CD14-positive monocyte (primary cell): ENCODE measurements around the gene KLF2. TPM values are rescaled to one million over a fixed set of nuclear protein-coding genes. Genes with fewer than 3 reads are reported as not detected.

Source experiments
- DNase-seq, 3 donors: peaks; one replicate each; pipeline ENCODE4 v3.0.0-alpha.2; 2011 to 2022
- H2AFZ ChIP-seq: 2 replicates; pipeline ENCODE4 v1.6.0; 2012; ENCODE audit warnings: mild to moderate bottlenecking, low read depth, low read length, inconsistent platforms; ENCODE audit not compliant: insufficient read depth, poor library complexity, severe bottlenecking
- H3K27ac ChIP-seq, 2 donors: 1 replicate in 1 of 2; 2 replicates in 1 of 2; pipeline ENCODE4 v1.5.1; 2012 to 2013; ENCODE audit warnings: low read length in 2 of 2, control low read depth in 1 of 2, inconsistent platforms in 1 of 2, low read depth in 1 of 2, mild to moderate bottlenecking in 1 of 2
- H3K27me3 ChIP-seq, 2 donors: one replicate each; pipeline versions ENCODE4 v1.6.0 to v1.6.1; 2011 to 2013; ENCODE audit warnings: low read length in 2 of 2; ENCODE audit not compliant: control insufficient read depth in 2 of 2, insufficient read depth in 2 of 2
- H3K36me3 ChIP-seq, 2 donors: replicated peaks in 1 of 2; 1 replicate in 1 of 2; 2 replicates in 1 of 2; pipeline versions ENCODE4 v1.5.1 to v1.6.1; 2012 to 2013; ENCODE audit warnings: low read length in 2 of 2, control low read depth in 1 of 2, inconsistent platforms in 1 of 2, mild to moderate bottlenecking in 1 of 2; ENCODE audit not compliant: insufficient read depth in 2 of 2, control insufficient read depth in 1 of 2
- H3K4me1 ChIP-seq, 2 donors: 1 replicate in 1 of 2; 2 replicates in 1 of 2; pipeline versions ENCODE4 v1.5.1 to v1.6.1; 2012 to 2013; ENCODE audit warnings: low read length in 2 of 2, control low read depth in 1 of 2, inconsistent platforms in 1 of 2, mild to moderate bottlenecking in 1 of 2, moderate library complexity in 1 of 2; ENCODE audit not compliant: insufficient read depth in 2 of 2, control insufficient read depth in 1 of 2
- H3K4me2 ChIP-seq: replicated peaks from 2 replicates; pipeline ENCODE3; 2012; ENCODE audit warnings: low read length, moderate library complexity, mild to moderate bottlenecking; ENCODE audit not compliant: poor library complexity, severe bottlenecking; ENCODE audit errors: extremely low read depth
- H3K4me3 ChIP-seq, 3 experiments: fragments of 200-600 bp in 1 of 3; sonication (generic) in 1 of 3; replicated peaks in 1 of 3; 1 replicate in 2 of 3; 2 replicates in 1 of 3; pipeline ENCODE4 v1.5.1; 2011 to 2013; ENCODE audit warnings: low read length in 3 of 3, mild to moderate bottlenecking in 3 of 3, control low read depth in 2 of 3, low read depth in 2 of 3, inconsistent platforms in 1 of 3, moderate library complexity in 1 of 3
- H3K79me2 ChIP-seq: 2 replicates; pipeline ENCODE4 v1.6.0; 2012; ENCODE audit warnings: mild to moderate bottlenecking, control low read depth, inconsistent platforms, low read length, moderate library complexity; ENCODE audit not compliant: insufficient read depth
- H3K9ac ChIP-seq: 2 replicates; pipeline ENCODE4 v1.6.0; 2017; ENCODE audit warnings: low read length, mild to moderate bottlenecking; ENCODE audit not compliant: insufficient read depth, poor library complexity, severe bottlenecking
- H3K9me3 ChIP-seq, 2 donors: replicated peaks in 1 of 2; 1 replicate in 1 of 2; 2 replicates in 1 of 2; pipeline versions ENCODE4 v1.5.1 to v1.6.1; 2012 to 2013; ENCODE audit warnings: low read length in 2 of 2, control low read depth in 1 of 2; ENCODE audit not compliant: control insufficient read depth in 1 of 2, insufficient read depth in 1 of 2
- H4K20me1 ChIP-seq: 2 replicates; pipeline ENCODE4 v1.6.0; 2012; ENCODE audit warnings: mild to moderate bottlenecking, low read length, control low read depth, moderate library complexity; ENCODE audit not compliant: insufficient read depth
- H3K27ac Mint-ChIP-seq, 7 donors: one replicate each; pipeline ENCODE4 v1.8.0; 2020; ENCODE audit warnings: mild to moderate bottlenecking in 7 of 7, mixed read lengths in 7 of 7, moderate library complexity in 6 of 7, inconsistent platforms in 2 of 7
- H3K27me3 Mint-ChIP-seq, 3 donors: one replicate each; pipeline ENCODE4 v1.8.0; 2021 to 2022; ENCODE audit warnings: low read depth in 3 of 3, mild to moderate bottlenecking in 3 of 3, mixed read lengths in 3 of 3, moderate library complexity in 3 of 3, inconsistent platforms in 1 of 3
- H3K36me3 Mint-ChIP-seq, 2 donors: one replicate each; pipeline ENCODE4 v1.8.0; 2020; ENCODE audit warnings: mixed read lengths in 2 of 2, inconsistent platforms in 1 of 2, mild to moderate bottlenecking in 1 of 2
- H3K4me1 Mint-ChIP-seq: one replicate; pipeline ENCODE4 v1.8.0; 2020; ENCODE audit warnings: mild to moderate bottlenecking, mixed read lengths
- H3K4me3 Mint-ChIP-seq, 2 donors: one replicate each; pipeline ENCODE4 v1.8.0; 2020; ENCODE audit warnings: mild to moderate bottlenecking in 2 of 2, mixed read lengths in 2 of 2, moderate library complexity in 1 of 2
- H3K9me3 Mint-ChIP-seq, 7 donors: one replicate each; pipeline ENCODE4 v1.8.0; 2020 to 2022; ENCODE audit warnings: mixed read lengths in 7 of 7, mild to moderate bottlenecking in 6 of 7, moderate library complexity in 6 of 7, inconsistent platforms in 2 of 7
- WGBS: methylation state at CpG from one replicate; pipeline ENCODE4 v1.1.5; 2013; ENCODE audit warnings: missing lambda C conversion rate; ENCODE audit not compliant: insufficient coverage; 5-methylcytosine and 5-hydroxymethylcytosine counted together
- intact Hi-C, 2 donors: fragments of 100-400 bp; cut with micrococcal nuclease; formaldehyde crosslinking; loops; one replicate each; pipeline versions ENCODE4 v1.15.0 to v1.15.1; 2023
- polyA plus RNA-seq, 3 donors: library from polyadenylated mRNA; depleted of rRNA in 1 of 3; unstranded in 2 of 3; stranded (reverse) in 1 of 3; fragments of 300-500 nt in 2 of 3; fragments of >200 nt in 1 of 3; fragmentation: Illumina TruSeq in 2 of 3; gene quantifications; 1 replicate in 2 of 3; 2 replicates in 1 of 3; pipeline ENCODE4 v1.2.3, GENCODE V29; 2012 to 2021
- TF ChIP-seq, protein P1 (sequence below): fragments of 200-600 bp; IDR thresholded peaks from one replicate; pipeline ENCODE4 v1.8.0; 2022; ENCODE audit warnings: antibody characterized with exemption, mild to moderate bottlenecking

KLF2 gene
- polyA plus RNA-seq, 3 donors, result 34.0 to 331 (median 51.4) TPM

DNA sequence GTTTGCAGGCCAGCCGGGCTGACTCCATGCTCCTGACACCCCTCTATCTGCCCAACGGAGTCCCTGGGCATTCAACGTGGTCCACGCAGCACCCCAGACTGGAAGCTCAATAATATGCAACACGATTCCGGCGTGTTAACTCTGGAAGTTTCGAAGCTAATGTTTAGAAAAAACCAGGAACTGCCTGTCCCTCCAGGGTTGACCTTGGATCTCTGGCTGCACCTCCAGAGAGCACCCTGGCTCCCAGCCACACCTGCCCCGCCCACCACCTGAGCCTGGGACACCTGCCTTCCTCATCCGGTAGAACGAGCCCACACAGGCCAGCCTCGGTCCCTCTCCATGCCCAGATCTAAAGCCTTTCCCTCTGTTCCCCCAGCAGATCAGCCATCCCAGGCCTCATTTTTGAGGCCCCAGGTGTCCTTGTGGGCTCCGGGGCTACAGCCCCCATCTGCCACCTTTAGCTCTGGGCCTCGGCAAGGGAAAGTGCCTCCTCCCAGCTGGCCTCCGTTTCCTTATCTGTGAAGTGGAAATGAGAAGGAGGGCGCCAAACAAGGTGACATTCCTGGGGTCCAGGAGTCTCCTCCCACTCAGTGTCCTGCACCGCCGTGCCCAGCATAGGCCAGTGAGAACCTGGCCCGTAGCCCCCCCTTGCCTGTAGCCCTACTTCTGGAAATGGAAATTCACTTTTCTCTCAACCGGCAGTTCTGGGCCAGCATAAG is 38.7 kb downstream of the KLF2 start:
- Mint-ChIP-seq H3K36me3 (peaks cover 26 to 46% of the 10 kb centered on the region in 2 donors), H3K4me3 (no peak overlapping the region), H3K4me1 (peaks cover 88% of the 10 kb centered on the region), H3K9me3 (peaks cover 0 to 2% (median 0%) of the 10 kb centered on the region in 7 donors), H3K27me3 (peaks cover 0 to 8% (median 0%) of the 10 kb centered on the region in 3 donors), H3K27ac (peak overlapping the region in 1 of 7 donors; percentile 67)
- H3K79me2 ChIP-seq, result peaks cover 13% of the 10 kb centered on the region
- no peak for DNase-seq
- intact Hi-C loops, result no loop called here
- peaks cover 86 to 100% of the 10 kb centered on the region in 2 donors for H3K4me1 ChIP-seq
- no peak overlapping the region for H3K4me3 ChIP-seq
- no peaks in the 10 kb centered on the region for H4K20me1 ChIP-seq
- no peak overlapping the region for H3K4me2 ChIP-seq
- peaks cover 0 to 2% of the 10 kb centered on the region in 2 donors for H3K36me3 ChIP-seq
- TF ChIP-seq, protein P1, sequence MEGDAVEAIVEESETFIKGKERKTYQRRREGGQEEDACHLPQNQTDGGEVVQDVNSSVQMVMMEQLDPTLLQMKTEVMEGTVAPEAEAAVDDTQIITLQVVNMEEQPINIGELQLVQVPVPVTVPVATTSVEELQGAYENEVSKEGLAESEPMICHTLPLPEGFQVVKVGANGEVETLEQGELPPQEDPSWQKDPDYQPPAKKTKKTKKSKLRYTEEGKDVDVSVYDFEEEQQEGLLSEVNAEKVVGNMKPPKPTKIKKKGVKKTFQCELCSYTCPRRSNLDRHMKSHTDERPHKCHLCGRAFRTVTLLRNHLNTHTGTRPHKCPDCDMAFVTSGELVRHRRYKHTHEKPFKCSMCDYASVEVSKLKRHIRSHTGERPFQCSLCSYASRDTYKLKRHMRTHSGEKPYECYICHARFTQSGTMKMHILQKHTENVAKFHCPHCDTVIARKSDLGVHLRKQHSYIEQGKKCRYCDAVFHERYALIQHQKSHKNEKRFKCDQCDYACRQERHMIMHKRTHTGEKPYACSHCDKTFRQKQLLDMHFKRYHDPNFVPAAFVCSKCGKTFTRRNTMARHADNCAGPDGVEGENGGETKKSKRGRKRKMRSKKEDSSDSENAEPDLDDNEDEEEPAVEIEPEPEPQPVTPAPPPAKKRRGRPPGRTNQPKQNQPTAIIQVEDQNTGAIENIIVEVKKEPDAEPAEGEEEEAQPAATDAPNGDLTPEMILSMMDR, result no peak
- H3K9ac ChIP-seq, result no peak overlapping the region
- WGBS, result 96% methylated on average over 17 of the region's 20 CpGs
- H2AFZ ChIP-seq, result no peak overlapping the region
- no peaks in the 10 kb centered on the region for H3K9me3 ChIP-seq
- H3K27ac ChIP-seq, result no peak overlapping the region
- no peaks in the 10 kb centered on the region for H3K27me3 ChIP-seq

DNA sequence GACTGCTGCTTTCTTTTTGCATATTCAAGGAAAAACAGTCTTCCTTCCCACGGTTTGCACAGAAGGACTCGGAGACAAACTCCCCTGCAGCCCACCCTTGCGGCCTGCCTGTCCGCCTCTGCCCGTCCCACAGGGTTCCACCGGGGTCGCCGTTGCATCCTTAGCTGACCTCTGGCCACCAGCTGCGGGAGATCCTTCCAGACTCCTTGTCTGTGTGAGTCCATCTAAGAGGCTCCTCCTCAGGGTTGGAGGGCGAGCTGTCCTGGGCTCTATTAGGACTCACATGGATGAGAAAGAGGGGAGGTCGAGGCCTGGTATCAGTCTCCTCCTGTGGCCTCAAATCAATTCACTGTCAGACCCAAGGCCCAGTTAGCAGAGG is 39.2 kb downstream of the KLF2 start:
- TF ChIP-seq, protein P1, result no peak
- Histone ChIP-seq H3K9me3 (no peaks in the 10 kb centered on the region), H3K27me3 (no peaks in the 10 kb centered on the region), H3K4me2 (no peak overlapping the region), H2AFZ (no peak overlapping the region), H3K9ac (no peak overlapping the region), H4K20me1 (no peaks in the 10 kb centered on the region), H3K79me2 (peaks cover 13% of the 10 kb centered on the region), H3K36me3 (no peaks in the 10 kb centered on the region), H3K27ac (no peak overlapping the region), H3K4me3 (no peak overlapping the region), H3K4me1 (peaks cover 91 to 100% of the 10 kb centered on the region in 2 donors)
- H3K4me3 Mint-ChIP-seq, result no peak overlapping the region
- DNase-seq, result no peak
- WGBS, result 98% methylated on average over 8 of the region's 11 CpGs
- intact Hi-C loops, result no loop called here
- H3K36me3 Mint-ChIP-seq, result peaks cover 22 to 41% of the 10 kb centered on the region in 2 donors
- peaks cover 0 to 2% (median 0%) of the 10 kb centered on the region in 7 donors for H3K9me3 Mint-ChIP-seq
- H3K4me1 Mint-ChIP-seq, result peaks cover 83% of the 10 kb centered on the region
- H3K27me3 Mint-ChIP-seq, result peaks cover 0 to 7% (median 0%) of the 10 kb centered on the region in 3 donors
- peak overlapping the region in 2 of 7 donors; percentile 30 to 60 for H3K27ac Mint-ChIP-seq
